Measurements from ENCODE around the gene AFAP1.

DNA sequence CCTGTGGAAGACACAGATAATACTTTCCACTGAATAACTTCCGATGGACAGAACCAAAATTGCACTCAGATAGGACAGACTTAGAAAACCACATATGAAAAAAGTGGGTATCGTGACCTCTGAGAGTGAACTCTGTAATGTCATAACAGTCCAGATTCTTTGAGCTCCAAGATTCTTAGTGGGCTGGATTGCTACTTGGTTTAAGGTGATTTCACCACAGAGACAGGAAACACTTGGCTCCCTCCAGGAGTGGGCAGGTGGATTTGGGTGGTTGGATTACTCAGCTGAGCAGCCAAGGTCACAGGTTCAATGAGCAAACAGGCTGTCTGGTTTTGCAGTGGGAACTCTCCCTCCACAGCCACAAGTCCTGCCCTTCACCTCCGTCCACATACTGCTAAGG lies 126.0 kb downstream of the AFAP1 start:
- no peak for TF ChIP-seq EZH2 (IDR thresholded peaks at IDR 0.05)
- TF ChIP-seq, protein P1, sequence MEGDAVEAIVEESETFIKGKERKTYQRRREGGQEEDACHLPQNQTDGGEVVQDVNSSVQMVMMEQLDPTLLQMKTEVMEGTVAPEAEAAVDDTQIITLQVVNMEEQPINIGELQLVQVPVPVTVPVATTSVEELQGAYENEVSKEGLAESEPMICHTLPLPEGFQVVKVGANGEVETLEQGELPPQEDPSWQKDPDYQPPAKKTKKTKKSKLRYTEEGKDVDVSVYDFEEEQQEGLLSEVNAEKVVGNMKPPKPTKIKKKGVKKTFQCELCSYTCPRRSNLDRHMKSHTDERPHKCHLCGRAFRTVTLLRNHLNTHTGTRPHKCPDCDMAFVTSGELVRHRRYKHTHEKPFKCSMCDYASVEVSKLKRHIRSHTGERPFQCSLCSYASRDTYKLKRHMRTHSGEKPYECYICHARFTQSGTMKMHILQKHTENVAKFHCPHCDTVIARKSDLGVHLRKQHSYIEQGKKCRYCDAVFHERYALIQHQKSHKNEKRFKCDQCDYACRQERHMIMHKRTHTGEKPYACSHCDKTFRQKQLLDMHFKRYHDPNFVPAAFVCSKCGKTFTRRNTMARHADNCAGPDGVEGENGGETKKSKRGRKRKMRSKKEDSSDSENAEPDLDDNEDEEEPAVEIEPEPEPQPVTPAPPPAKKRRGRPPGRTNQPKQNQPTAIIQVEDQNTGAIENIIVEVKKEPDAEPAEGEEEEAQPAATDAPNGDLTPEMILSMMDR (IDR thresholded peaks at IDR 0.05), result no peak

Data from neural progenitor cell (in vitro differentiated cells).